Measurements from ENCODE around the gene GYG1.

DNA sequence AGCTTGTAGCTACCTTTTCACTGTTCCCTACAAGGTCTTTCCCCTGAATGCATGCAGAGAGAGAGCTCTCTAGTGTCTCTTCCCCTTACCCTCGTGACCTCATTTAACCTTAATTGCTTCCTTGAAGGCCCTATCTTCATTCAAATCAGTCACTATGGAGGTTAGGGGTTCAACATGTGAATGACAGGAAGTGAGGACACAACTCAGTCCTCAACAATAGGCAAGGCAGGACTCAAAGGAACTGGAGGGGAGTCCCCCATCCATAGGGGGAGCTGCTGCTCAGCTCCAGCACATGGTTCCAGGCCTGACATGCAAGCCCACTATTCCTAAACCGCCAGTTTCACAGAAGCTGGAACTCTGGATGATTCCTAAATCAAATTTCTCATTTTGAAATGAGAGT lies 33.8 kb upstream of the GYG1 start:
- TF ChIP-seq, protein P1, sequence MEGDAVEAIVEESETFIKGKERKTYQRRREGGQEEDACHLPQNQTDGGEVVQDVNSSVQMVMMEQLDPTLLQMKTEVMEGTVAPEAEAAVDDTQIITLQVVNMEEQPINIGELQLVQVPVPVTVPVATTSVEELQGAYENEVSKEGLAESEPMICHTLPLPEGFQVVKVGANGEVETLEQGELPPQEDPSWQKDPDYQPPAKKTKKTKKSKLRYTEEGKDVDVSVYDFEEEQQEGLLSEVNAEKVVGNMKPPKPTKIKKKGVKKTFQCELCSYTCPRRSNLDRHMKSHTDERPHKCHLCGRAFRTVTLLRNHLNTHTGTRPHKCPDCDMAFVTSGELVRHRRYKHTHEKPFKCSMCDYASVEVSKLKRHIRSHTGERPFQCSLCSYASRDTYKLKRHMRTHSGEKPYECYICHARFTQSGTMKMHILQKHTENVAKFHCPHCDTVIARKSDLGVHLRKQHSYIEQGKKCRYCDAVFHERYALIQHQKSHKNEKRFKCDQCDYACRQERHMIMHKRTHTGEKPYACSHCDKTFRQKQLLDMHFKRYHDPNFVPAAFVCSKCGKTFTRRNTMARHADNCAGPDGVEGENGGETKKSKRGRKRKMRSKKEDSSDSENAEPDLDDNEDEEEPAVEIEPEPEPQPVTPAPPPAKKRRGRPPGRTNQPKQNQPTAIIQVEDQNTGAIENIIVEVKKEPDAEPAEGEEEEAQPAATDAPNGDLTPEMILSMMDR (IDR thresholded peaks at IDR 0.05) = peak; percentile 72
- TF ChIP-seq SIN3A (IDR thresholded peaks at IDR 0.05; ENCODE audit: borderline replicate concordance, insufficient read depth, low read depth, low read length) = no peak
- TF ChIP-seq POLR2AphosphoS5 (IDR thresholded peaks at IDR 0.05; ENCODE audit: low read depth, low read length) = no peak
- TF ChIP-seq, protein P2, sequence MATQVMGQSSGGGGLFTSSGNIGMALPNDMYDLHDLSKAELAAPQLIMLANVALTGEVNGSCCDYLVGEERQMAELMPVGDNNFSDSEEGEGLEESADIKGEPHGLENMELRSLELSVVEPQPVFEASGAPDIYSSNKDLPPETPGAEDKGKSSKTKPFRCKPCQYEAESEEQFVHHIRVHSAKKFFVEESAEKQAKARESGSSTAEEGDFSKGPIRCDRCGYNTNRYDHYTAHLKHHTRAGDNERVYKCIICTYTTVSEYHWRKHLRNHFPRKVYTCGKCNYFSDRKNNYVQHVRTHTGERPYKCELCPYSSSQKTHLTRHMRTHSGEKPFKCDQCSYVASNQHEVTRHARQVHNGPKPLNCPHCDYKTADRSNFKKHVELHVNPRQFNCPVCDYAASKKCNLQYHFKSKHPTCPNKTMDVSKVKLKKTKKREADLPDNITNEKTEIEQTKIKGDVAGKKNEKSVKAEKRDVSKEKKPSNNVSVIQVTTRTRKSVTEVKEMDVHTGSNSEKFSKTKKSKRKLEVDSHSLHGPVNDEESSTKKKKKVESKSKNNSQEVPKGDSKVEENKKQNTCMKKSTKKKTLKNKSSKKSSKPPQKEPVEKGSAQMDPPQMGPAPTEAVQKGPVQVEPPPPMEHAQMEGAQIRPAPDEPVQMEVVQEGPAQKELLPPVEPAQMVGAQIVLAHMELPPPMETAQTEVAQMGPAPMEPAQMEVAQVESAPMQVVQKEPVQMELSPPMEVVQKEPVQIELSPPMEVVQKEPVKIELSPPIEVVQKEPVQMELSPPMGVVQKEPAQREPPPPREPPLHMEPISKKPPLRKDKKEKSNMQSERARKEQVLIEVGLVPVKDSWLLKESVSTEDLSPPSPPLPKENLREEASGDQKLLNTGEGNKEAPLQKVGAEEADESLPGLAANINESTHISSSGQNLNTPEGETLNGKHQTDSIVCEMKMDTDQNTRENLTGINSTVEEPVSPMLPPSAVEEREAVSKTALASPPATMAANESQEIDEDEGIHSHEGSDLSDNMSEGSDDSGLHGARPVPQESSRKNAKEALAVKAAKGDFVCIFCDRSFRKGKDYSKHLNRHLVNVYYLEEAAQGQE (IDR thresholded peaks at IDR 0.05; ENCODE audit: insufficient read depth in 1 of 2, low read depth in 2 of 2, low read length in 1 of 2) = no peak
- TF ChIP-seq TCF7L2 (IDR thresholded peaks at IDR 0.05; ENCODE audit: low read depth, low read length) = no peak

Data from Panc1 (cell line).